Keratinocyte (primary cell): Measurements from ENCODE around the gene RRP9. TPM values are rescaled to one million over a fixed set of nuclear protein-coding genes. Genes with fewer than 3 reads are reported as not detected.

ENCODE experiments used
- DNase-seq: peaks from one replicate; pipeline ENCODE4 v3.0.0-alpha.2; 2011; ENCODE audit warnings: low read depth, missing footprints, low spot score
- FAIRE-seq: peaks from 2 replicates; lab custom pipeline; 2011; peaks lifted over from hg19 to GRCh38; lab: Jason Lieb, UNC
- H2AFZ ChIP-seq: 2 replicates; pipeline ENCODE4 v1.6.0; 2012; ENCODE audit warnings: low read length, control low read depth, inconsistent platforms; ENCODE audit not compliant: control insufficient read depth
- H3K27ac ChIP-seq: 2 replicates; pipeline ENCODE4 v1.5.1; 2011; ENCODE audit warnings: low read length; ENCODE audit not compliant: control insufficient read depth, insufficient read depth
- H3K27me3 ChIP-seq: 3 replicates; pipeline ENCODE4 v1.6.0; 2011; ENCODE audit warnings: low read length; ENCODE audit not compliant: control insufficient read depth, insufficient read depth; ENCODE audit errors: extremely low read depth
- H3K36me3 ChIP-seq, 2 experiments: 2 replicates in 1 of 2; 3 replicates in 1 of 2; pipeline ENCODE4 v1.5.1; 2011; ENCODE audit warnings: low read length in 2 of 2, mild to moderate bottlenecking in 1 of 2; ENCODE audit not compliant: control insufficient read depth in 2 of 2, insufficient read depth in 2 of 2; ENCODE audit errors: extremely low read depth in 1 of 2
- H3K4me1 ChIP-seq: 3 replicates; pipeline ENCODE4 v1.5.1; 2011; ENCODE audit warnings: low read length; ENCODE audit not compliant: control insufficient read depth, insufficient read depth; ENCODE audit errors: extremely low read depth
- H3K4me2 ChIP-seq: 3 replicates; pipeline ENCODE4 v1.6.0; 2011; ENCODE audit warnings: low read depth, low read length; ENCODE audit not compliant: control insufficient read depth, insufficient read depth; ENCODE audit errors: extremely low read depth
- H3K4me3 ChIP-seq, 3 experiments: fragments of 200-600 bp in 1 of 3; sonication (generic) in 1 of 3; 2 replicates in 2 of 3; 3 replicates in 1 of 3; pipeline ENCODE4 v1.5.1; 2011 to 2016; ENCODE audit warnings: low read length in 3 of 3, mild to moderate bottlenecking in 3 of 3, control low read depth in 2 of 3, inconsistent platforms in 1 of 3, low read depth in 1 of 3, mixed read lengths in 1 of 3, mixed run types in 1 of 3, moderate library complexity in 1 of 3; ENCODE audit not compliant: control insufficient read depth in 2 of 3, insufficient read depth in 2 of 3; ENCODE audit errors: extremely low read depth in 1 of 3
- H3K79me2 ChIP-seq: 2 replicates; pipeline ENCODE4 v1.6.0; 2012; ENCODE audit warnings: low read length; ENCODE audit not compliant: control insufficient read depth, insufficient read depth
- H3K9ac ChIP-seq: 3 replicates; pipeline ENCODE4 v1.6.0; 2011; ENCODE audit warnings: low read length; ENCODE audit not compliant: control insufficient read depth, insufficient read depth; ENCODE audit errors: extremely low read depth
- H3K9me1 ChIP-seq: 3 replicates; pipeline ENCODE4 v1.6.0; 2011; ENCODE audit warnings: low read length; ENCODE audit not compliant: control insufficient read depth, insufficient read depth; ENCODE audit errors: extremely low read depth
- H3K9me3 ChIP-seq: 2 replicates; pipeline ENCODE4 v1.5.1; 2012; ENCODE audit warnings: low read depth, low read length; ENCODE audit not compliant: control insufficient read depth
- H4K20me1 ChIP-seq: 3 replicates; pipeline ENCODE4 v1.6.0; 2011; ENCODE audit warnings: low read length; ENCODE audit not compliant: control insufficient read depth, insufficient read depth; ENCODE audit errors: extremely low read depth
- EZH2 ChIP-seq: IDR thresholded peaks from one replicate; pipeline ENCODE4 v1.6.1; 2012; ENCODE audit warnings: inconsistent platforms, mild to moderate bottlenecking, low read length, moderate library complexity
- dilution Hi-C: fragments of 300-500 bp; cut with MboI; formaldehyde crosslinking; loops from one replicate; pipeline ENCODE4 v1.7.0; 2020; ENCODE audit warnings: low sequenced_read_pairs; ENCODE audit not compliant: extremely low pct_ligation_motif_present
- polyA plus RNA-seq, 5 experiments: library from polyadenylated mRNA; depleted of rRNA in 3 of 5; stranded (reverse) in 3 of 5; stranded (forward) in 1 of 5; unstranded in 1 of 5; fragments of >200 nt; gene quantifications; 1 replicate in 1 of 5; 2 replicates in 3 of 5; 3 replicates in 1 of 5; pipeline versions ENCODE4 v1.2.1 to v1.2.3, GENCODE V29; 2011 to 2012; ENCODE audit warnings: missing spikeins in 2 of 5, low read depth in 1 of 5, low replicate concordance in 1 of 5
- TF ChIP-seq, protein P1 (sequence below), 3 experiments: IDR thresholded peaks in 1 of 3; conservative IDR thresholded peaks in 1 of 3; optimal IDR thresholded peaks in 1 of 3; 2 replicates in 2 of 3; 3 replicates in 1 of 3; pipeline versions ENCODE3 to v1.5.1; 2011; ENCODE audit warnings: low read length in 3 of 3, mild to moderate bottlenecking in 3 of 3, moderate library complexity in 2 of 3, control low read depth in 1 of 3, inconsistent platforms in 1 of 3; ENCODE audit not compliant: insufficient read depth in 2 of 3; ENCODE audit errors: extremely low read depth in 1 of 3

RRP9 gene
- polyA plus RNA-seq, 1 donor (not counting 4 experiments of a cell fraction or from before 2014, with no cell fraction given) = 21.8 TPM

DNA sequence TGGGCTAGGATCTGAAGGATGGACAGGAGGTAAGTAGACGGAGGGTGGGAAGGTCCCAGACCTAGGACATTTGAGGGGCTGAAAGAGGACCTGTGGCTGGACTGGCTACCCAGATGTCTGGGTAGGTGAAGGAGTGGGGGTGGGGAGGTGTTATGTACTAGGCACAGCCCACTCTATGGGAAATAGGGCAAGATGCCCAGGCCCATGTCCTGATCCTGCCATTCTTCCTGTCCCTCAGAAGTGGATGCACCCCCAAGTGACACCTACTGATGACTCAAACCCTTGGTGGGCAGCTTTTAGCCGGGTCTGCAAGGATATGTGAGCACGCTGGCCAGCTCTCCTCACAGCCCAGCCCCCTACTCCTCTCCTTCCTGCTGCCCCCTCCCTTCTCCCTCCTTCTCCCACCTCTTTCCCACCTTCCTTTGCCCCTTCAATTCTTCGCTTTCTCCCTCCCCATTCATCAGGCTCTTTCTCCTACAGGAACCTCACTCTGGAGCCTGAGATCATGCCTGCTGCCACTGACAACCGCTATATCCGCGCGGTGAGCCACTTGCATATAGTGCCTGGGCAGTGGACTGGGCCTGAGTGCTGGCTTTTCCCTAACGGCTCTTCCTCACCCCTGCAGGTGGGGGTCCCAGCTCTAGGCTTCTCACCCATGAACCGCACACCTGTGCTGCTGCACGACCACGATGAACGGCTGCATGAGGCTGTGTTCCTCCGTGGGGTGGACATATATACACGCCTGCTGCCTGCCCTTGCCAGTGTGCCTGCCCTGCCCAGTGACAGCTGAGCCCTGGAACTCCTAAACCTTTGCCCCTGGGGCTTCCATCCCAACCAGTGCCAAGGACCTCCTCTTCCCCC is 46.8 kb upstream of the RRP9 start:
- Histone ChIP-seq H3K36me3 (peaks cover 14 to 24% of the 10 kb centered on the region in 2 experiments), H2AFZ (no peak overlapping the region), H3K79me2 (peaks cover 14% of the 10 kb centered on the region), H3K27me3 (no peaks in the 10 kb centered on the region), H3K9ac (no peak overlapping the region), H3K4me2 (no peak overlapping the region), H3K9me3 (no peaks in the 10 kb centered on the region), H3K4me1 (peaks cover 11% of the 10 kb centered on the region), H3K4me3 (no peak overlapping the region), H4K20me1 (peaks cover 5% of the 10 kb centered on the region), H3K9me1 (peaks cover 3% of the 10 kb centered on the region), H3K27ac (no peak overlapping the region)
- dilution Hi-C loops = no loop called here
- FAIRE-seq (no peak), DNase-seq (no peak)
- no peak for TF ChIP-seq EZH2
- TF ChIP-seq, protein P1, sequence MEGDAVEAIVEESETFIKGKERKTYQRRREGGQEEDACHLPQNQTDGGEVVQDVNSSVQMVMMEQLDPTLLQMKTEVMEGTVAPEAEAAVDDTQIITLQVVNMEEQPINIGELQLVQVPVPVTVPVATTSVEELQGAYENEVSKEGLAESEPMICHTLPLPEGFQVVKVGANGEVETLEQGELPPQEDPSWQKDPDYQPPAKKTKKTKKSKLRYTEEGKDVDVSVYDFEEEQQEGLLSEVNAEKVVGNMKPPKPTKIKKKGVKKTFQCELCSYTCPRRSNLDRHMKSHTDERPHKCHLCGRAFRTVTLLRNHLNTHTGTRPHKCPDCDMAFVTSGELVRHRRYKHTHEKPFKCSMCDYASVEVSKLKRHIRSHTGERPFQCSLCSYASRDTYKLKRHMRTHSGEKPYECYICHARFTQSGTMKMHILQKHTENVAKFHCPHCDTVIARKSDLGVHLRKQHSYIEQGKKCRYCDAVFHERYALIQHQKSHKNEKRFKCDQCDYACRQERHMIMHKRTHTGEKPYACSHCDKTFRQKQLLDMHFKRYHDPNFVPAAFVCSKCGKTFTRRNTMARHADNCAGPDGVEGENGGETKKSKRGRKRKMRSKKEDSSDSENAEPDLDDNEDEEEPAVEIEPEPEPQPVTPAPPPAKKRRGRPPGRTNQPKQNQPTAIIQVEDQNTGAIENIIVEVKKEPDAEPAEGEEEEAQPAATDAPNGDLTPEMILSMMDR (optimal IDR thresholded peaks at IDR 0.05 in 1 of 3, IDR thresholded peaks at IDR 0.05 in 1 of 3, conservative IDR thresholded peaks at IDR 0.05 in 1 of 3; ENCODE audit: extremely low read depth in 1 of 3, insufficient read depth in 2 of 3, low read length in 3 of 3) = no peak

DNA sequence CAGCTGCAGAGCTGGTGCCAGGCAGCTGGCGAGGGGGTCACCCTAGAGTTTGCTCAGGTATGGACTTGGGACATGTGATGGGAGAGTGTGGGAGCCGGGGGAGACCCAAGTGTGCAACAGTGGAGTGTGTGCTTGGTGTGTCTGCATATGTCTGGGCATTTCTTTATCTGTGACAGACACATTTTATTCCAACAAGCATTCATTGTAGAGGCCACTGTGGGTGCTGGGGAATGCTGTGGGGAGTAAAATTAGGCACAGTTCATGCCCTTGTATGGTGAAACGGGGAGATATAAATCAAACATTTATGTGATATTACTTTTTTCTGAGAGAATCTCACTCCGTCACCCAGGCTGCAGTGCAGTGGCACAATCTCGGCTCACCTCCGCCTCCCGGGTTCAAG is 45.9 kb upstream of the RRP9 start:
- DNase-seq = no peak
- H3K4me2 ChIP-seq = no peak overlapping the region
- dilution Hi-C loops = no loop called here
- no peak overlapping the region for H2AFZ ChIP-seq
- H4K20me1 ChIP-seq = peaks cover 3% of the 10 kb centered on the region
- H3K9ac ChIP-seq = no peak overlapping the region
- H3K9me3 ChIP-seq = no peaks in the 10 kb centered on the region
- peaks cover 11% of the 10 kb centered on the region for H3K4me1 ChIP-seq
- H3K4me3 ChIP-seq = no peak overlapping the region
- no peaks in the 10 kb centered on the region for H3K27me3 ChIP-seq
- TF ChIP-seq, protein P1 (optimal IDR thresholded peaks at IDR 0.05 in 1 of 3, IDR thresholded peaks at IDR 0.05 in 1 of 3, conservative IDR thresholded peaks at IDR 0.05 in 1 of 3; ENCODE audit: extremely low read depth in 1 of 3, insufficient read depth in 2 of 3, low read length in 3 of 3) = no peak
- no peak for TF ChIP-seq EZH2
- no peak for FAIRE-seq
- peaks cover 8 to 19% of the 10 kb centered on the region in 2 experiments for H3K36me3 ChIP-seq
- H3K79me2 ChIP-seq = peaks cover 9% of the 10 kb centered on the region
- H3K9me1 ChIP-seq = peaks cover under 1% of the 10 kb centered on the region
- H3K27ac ChIP-seq = no peak overlapping the region
